Measurements from ENCODE around the gene EMD. TPM values are rescaled to one million over a fixed set of nuclear protein-coding genes. Genes with fewer than 3 reads are reported as not detected.

Gene EMD
- 17.8 TPM for total RNA-seq

DNA sequence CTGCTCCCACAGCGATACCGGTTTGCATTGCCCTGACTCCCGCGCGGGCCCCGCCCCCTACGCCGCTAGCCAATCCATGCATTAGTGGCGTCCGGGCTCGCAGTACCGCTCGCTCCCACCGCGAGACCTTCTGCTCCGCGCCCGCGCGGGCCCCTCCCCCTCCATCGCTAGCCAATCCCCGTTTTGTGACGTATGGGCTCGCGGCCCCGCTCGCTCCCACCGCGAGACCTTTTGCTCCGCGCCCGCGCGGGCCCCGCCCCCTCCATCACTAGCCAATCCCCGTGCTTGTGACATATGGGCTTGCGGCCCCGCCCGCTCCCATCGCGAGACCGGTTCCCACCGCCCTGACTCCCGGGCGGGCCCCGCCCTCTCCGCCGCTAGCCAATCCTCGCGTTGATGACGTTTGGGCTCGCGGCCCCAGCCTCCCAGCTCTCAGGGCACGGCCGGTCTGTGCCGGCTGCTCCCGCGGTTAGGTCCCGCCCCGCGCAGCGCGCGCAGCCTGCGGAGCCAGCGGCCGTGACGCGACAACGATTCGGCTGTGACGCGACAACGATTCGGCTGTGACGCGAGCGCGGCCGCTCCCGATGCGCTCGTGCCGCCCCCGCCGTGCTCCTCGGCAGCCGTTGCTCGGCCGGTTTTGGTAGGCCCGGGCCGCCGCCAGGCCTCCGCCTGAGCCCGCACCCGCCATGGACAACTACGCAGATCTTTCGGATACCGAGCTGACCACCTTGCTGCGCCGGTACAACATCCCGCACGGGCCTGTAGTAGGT, at the start of gene EMD:
EMD (plus strand) TSS at position 497 of the 770 bp plus-strand sequence; CDS start at position 687, 190 bp downstream.

DNA sequence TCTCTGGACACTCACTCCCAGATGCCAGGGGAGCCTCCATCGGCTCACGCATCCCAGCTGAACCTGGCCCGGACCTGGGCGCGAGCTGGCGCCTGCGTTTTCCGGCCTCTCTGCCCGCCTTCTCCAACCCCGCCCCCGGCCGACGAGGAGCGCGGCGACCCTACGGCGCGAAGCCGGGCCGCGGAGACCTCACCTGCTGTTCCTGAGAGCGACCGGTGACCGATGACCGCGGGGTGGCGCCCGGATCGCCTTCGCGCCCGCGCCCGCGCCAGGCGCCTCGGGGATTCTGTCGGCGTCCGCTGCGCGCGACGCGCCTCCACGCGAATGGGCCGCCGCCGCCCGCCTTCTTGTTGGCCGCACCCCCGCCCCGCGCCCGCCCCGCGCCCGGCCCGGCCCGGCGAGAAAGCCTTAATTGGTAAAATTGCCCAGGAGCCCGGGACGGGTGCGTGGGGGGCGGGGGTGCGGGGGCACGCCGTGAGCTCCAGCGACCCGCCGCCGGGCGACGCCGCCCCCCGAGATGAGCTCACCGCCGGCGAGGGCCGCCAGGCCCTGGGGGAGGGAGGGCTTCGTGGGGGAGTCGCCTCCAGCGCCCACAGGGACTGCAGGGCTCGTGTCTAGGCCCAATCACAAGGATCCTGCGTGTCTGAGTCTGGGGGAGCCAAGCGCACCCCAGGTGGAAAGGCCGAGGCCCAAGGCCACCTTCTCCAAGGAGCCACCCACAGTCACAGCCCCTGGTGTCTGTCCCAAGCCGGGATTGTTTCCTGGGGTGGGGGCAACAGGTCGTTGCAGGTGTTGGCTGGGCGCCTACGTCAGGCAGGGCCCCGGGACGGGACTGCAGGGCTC, 4.6 kb upstream of the EMD start, which contains the start of gene FLNA:
FLNA (minus strand) TSS at position 322 of the 843 bp plus-strand sequence. CDS start 3,389 bp downstream, outside the sequence.

DNA sequence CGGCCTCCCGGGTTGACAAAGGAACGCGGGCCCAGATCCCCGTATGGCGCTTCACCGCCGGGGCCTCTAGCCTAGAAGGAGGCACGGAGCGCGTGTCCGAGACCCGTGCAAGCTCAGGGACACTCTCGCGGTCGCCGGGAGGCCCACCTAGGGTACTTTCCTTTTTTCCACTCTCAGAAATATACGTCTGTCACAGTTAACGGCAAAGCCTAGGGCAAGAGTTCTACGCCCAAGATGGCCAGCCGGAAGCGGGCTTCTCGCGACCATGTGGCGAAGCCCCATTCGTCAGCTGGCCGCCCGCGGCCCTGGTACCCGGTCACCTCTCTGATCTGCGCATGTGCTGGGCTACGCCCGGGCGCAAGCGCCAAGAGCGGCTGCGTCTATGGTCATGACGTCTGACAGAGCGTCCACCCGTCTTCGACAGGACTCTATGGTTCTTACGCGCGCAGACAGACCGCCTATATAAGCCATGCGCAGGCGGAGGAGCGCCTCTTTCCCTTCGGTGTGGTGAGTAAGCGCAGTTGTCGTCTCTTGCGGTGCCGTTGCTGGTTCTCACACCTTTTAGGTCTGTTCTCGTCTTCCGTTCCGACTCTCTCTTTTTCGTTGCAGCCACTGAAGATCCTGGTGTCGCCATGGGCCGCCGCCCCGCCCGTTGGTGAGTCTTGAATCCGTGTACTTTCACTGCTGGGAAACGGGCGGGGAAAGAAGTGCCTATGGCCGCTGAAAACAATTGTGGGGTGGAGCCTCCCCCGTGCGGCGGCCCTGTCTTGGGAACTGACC, 19.0 kb downstream of the EMD start, which contains the start of gene RPL10:
RPL10 (plus strand) TSS at position 490 of the 780 bp plus-strand sequence; CDS start at position 633, 143 bp downstream.

DNA sequence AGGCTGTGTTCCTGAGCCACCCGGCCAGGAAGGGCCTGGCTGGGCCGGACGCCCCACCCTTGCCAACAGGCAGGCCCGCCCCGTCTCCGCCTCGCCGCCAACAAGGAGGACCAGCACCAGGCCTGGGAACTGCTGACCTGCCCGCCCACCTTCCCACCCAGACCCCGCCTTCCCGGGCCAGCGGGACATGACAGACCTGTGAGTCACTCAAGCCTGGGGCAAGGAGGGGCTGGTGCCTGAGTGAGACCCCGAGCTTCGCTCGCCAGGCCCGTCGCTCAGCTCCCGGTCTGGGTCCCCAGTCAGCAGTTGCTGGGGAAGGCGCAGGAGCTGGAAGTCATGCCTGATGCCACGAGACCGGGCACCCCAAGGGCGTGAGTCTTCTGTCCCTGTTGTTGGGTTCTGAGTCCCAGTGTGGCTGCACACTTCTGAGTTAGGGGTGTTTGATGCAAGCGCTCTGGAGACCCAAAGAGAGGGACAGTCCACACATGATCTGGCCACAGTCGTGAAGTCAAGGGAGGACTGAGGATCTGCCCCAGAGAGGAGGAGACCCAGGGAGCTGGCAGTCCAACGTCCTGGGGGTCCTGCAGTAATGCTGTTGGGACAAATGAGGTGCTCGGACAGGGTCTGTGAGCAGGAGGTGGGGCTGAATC, 30.3 kb downstream of the EMD start, which contains the start of gene DNASE1L1:
DNASE1L1 (minus strand) TSS at position 33 of the 650 bp plus-strand sequence. CDS start 3,686 bp downstream, outside the sequence.

DNA sequence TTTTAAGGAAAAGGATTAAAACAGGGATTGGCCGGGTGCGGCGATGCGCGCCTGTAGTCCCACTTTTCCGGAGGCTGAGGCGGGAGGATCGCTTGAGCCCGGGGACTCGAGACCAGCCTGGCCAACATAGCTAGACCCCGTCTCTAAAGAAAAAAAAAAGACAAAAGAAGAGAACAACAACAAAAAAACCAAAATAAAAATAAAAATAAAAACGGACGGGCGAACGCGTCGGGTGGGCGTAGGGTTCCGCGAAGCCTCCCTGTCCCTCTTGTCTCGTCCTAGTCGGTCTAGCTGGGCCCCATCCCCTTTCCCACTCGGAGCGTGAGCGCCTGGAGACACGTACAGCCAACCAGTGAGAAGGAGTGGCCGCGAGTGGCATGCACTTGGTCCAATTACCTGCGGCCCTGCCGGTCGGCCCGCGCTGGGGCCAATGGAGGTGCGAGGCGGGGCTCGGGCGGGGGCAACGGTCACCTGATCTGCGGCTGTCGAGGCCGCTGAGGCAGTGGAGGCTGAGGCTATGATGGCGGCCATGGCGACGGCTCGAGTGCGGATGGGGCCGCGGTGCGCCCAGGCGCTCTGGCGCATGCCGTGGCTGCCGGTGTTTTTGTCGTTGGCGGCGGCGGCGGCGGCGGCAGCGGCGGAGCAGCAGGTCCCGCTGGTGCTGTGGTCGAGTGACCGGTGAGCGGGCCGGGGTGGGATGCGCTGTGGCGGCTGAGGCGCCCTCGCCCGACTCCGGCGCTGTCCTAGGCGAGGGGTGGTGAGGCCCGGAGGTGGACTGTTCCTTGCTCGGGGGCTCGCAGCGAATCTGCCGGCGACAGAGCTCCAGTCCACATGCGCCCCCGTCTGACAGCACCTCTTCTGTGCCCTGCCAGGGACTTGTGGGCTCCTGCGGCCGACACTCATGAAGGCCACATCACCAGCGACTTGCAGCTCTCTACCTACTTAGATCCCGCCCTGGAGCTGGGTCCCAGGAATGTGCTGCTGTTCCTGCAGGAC, 49.4 kb downstream of the EMD start, which contains the start of gene ATP6AP1:
ATP6AP1 (plus strand) TSS at position 502 of the 996 bp plus-strand sequence; CDS start at position 518, 16 bp downstream.

Small RNA genes lying within 50 kb of the gene (small RNA-seq; reads per million reads assigned to genes)
- gene SNORA70 (ENCODE audit: low replicate concordance) = not detected

Other genes with a start within 250 kb of the EMD start
- gene OPN1LW, start 235.1 kb upstream of the EMD start, total RNA-seq = not detected
- gene OPN1MW, start 196.7 kb upstream of the EMD start, total RNA-seq = not detected
- gene OPN1MW2, start 159.5 kb upstream of the EMD start, total RNA-seq = not detected
- gene OPN1MW3, start 121.7 kb upstream of the EMD start, total RNA-seq = not detected
- gene TEX28, start 84.2 kb upstream of the EMD start, total RNA-seq = not detected
- gene TKTL1, start 83.5 kb upstream of the EMD start, total RNA-seq = 1.9 TPM
- 148 TPM for gene FLNA, start 4.7 kb upstream of the EMD start, total RNA-seq
- gene RPL10, start 19.1 kb downstream of the EMD start, total RNA-seq = 2,083 TPM
- 5.6 TPM for gene DNASE1L1, start 30.0 kb downstream of the EMD start, total RNA-seq
- 25.7 TPM for gene TAFAZZIN, start 32.2 kb downstream of the EMD start, total RNA-seq
- 55.7 TPM for gene ATP6AP1, start 49.4 kb downstream of the EMD start, total RNA-seq
- gene GDI1, start 57.9 kb downstream of the EMD start, total RNA-seq = 301 TPM
- 31.6 TPM for gene FAM50A, start 64.8 kb downstream of the EMD start, total RNA-seq
- gene PLXNA3, start 79.0 kb downstream of the EMD start, total RNA-seq = 53.2 TPM
- 9.4 TPM for gene LAGE3, start 100.0 kb downstream of the EMD start, total RNA-seq
- 37.9 TPM for gene UBL4A, start 107.3 kb downstream of the EMD start, total RNA-seq
- 2.8 TPM for gene SLC10A3, start 111.3 kb downstream of the EMD start, total RNA-seq
- gene FAM3A, start 136.9 kb downstream of the EMD start, total RNA-seq = 13.8 TPM
- gene G6PD, start 167.6 kb downstream of the EMD start, total RNA-seq = 32.9 TPM
- 5.9 TPM for gene IKBKG, start 168.3 kb downstream of the EMD start, total RNA-seq
- not detected for gene CTAG1A, start 205.8 kb downstream of the EMD start, total RNA-seq
- not detected for gene CTAG1B, start 240.0 kb downstream of the EMD start, total RNA-seq